NCI-H187 (cell line): Measurements from ENCODE around the gene ABCA13.

Experiments used
- DNase-seq, 2 experiments: peaks; one replicate each; lab custom pipeline; 2025; lab: John Stamatoyannopoulos, UW

ABCA13 gene

GRCh38 chr7:48525736-48526732 lies 354.8 kb downstream of the ABCA13 start:
- no peak for DNase-seq

GRCh38 chr7:48528646-48529045 lies 357.4 kb downstream of the ABCA13 start:
- no peak for DNase-seq

GRCh38 chr7:48537561-48537960 lies 366.3 kb downstream of the ABCA13 start:
- no peak for DNase-seq

GRCh38 chr7:48540746-48541145 lies 369.5 kb downstream of the ABCA13 start:
- DNase-seq: no peak

GRCh38 chr7:48548667-48549066 lies 377.4 kb downstream of the ABCA13 start:
- DNase-seq: no peak

GRCh38 chr7:48551652-48552051 lies 380.4 kb downstream of the ABCA13 start:
- DNase-seq: no peak

GRCh38 chr7:48563334-48563733 lies 392.1 kb downstream of the ABCA13 start:
- no peak for DNase-seq

GRCh38 chr7:48575516-48575915 lies 404.3 kb downstream of the ABCA13 start:
- no peak for DNase-seq

GRCh38 chr7:48587475-48587874 lies 416.2 kb downstream of the ABCA13 start:
- no peak for DNase-seq

- DNase-seq: no peak
Observed at GRCh38 chr7:48594349-48594748, 423.1 kb downstream of the ABCA13 start.

GRCh38 chr7:48595756-48596155 lies 424.5 kb downstream of the ABCA13 start:
- no peak for DNase-seq

- DNase-seq: no peak
Observed at GRCh38 chr7:48610705-48611104, 439.4 kb downstream of the ABCA13 start.

- no peak for DNase-seq
Observed at GRCh38 chr7:48611993-48612392, 440.7 kb downstream of the ABCA13 start.

- no peak for DNase-seq
Observed at GRCh38 chr7:48617508-48617907, 446.2 kb downstream of the ABCA13 start.

GRCh38 chr7:48617993-48618392 lies 446.7 kb downstream of the ABCA13 start:
- DNase-seq: no peak

- no peak for DNase-seq
Observed at GRCh38 chr7:48621076-48621475, 449.8 kb downstream of the ABCA13 start.

- no peak for DNase-seq
Observed at GRCh38 chr7:48627164-48627563, 455.9 kb downstream of the ABCA13 start.

GRCh38 chr7:48628793-48629349 lies 457.6 kb downstream of the ABCA13 start:
- DNase-seq: no peak

- DNase-seq: no peak
Observed at GRCh38 chr7:48634116-48634632, 462.9 kb downstream of the ABCA13 start.

- DNase-seq: no peak
Observed at GRCh38 chr7:48635796-48636195, 464.5 kb downstream of the ABCA13 start.

GRCh38 chr7:48636391-48637015 lies 465.2 kb downstream of the ABCA13 start:
- no peak for DNase-seq

- DNase-seq: no peak
Observed at GRCh38 chr7:48637382-48637781, 466.1 kb downstream of the ABCA13 start.

GRCh38 chr7:48638041-48638440 lies 466.8 kb downstream of the ABCA13 start:
- no peak for DNase-seq
